K562 (cell line): Measurements from ENCODE around the gene REX1BD. TPM values are rescaled to one million over a fixed set of nuclear protein-coding genes. Genes with fewer than 3 reads are reported as not detected.

Experiments used
- ARHGAP35 ChIP-seq: fragments of 450-650 bp; IDR thresholded peaks from 2 replicates; pipeline ENCODE4 v1.6.1; 2018; ENCODE audit not compliant: partially characterized antibody
- ATF1 ChIP-seq, 2 experiments: fragments of 450-650 bp in 1 of 2; IDR thresholded peaks; 2 replicates each; pipeline ENCODE4 v1.6.1; 2016; ENCODE audit warnings: missing compliant biosample characterization in 1 of 2, missing genetic modification characterization in 1 of 2
- CHD1 ChIP-seq: fragments of 200-600 bp; sonication (generic); IDR thresholded peaks from one replicate; pipeline ENCODE4 v1.6.1; 2012; ENCODE audit warnings: mild to moderate bottlenecking, moderate library complexity, low read length, inconsistent platforms
- KDM1A ChIP-seq, 2 experiments: fragments of 450-650 bp; IDR thresholded peaks; 2 replicates each; pipeline ENCODE4 v1.6.1; 2016; ENCODE audit warnings: mild to moderate bottlenecking in 2 of 2
- LARP7 ChIP-seq: fragments of 450-650 bp; IDR thresholded peaks from 2 replicates; pipeline ENCODE4 v1.6.1; 2016
- MCM5 ChIP-seq: fragments of 450-650 bp; IDR thresholded peaks from 2 replicates; pipeline ENCODE4 v1.6.1; 2016; ENCODE audit warnings: low read depth
- POLR3A ChIP-seq: IDR thresholded peaks from 2 replicates; pipeline ENCODE4 v1.6.1; 2011; ENCODE audit warnings: borderline replicate concordance, mild to moderate bottlenecking, moderate library complexity; ENCODE audit not compliant: insufficient read length, insufficient read depth; ENCODE audit errors: extremely low read depth
- TAF1 ChIP-seq: IDR thresholded peaks from 2 replicates; pipeline ENCODE4 v1.6.1; 2011; ENCODE audit warnings: mild to moderate bottlenecking, low read length, moderate library complexity; ENCODE audit not compliant: insufficient read depth, control insufficient read depth, severe bottlenecking; ENCODE audit errors: extremely low read depth
- TAF7 ChIP-seq: fragments of 450-650 bp; IDR thresholded peaks from 2 replicates; pipeline ENCODE4 v1.6.1; 2016; ENCODE audit warnings: missing genetic modification characterization, missing compliant biosample characterization
- ZC3H4 ChIP-seq: sonication (generic); formaldehyde crosslinking; IDR thresholded peaks from 2 replicates; pipeline ENCODE4 v1.9.0; 2021; ENCODE audit warnings: missing genetic modification reagents, borderline replicate concordance
- ZNF436 ChIP-seq: fragments of 250-450, 450-650 bp; sonication (Bioruptor Pico); formaldehyde crosslinking; IDR thresholded peaks from 2 replicates; pipeline ENCODE4 v1.7.0; 2020; ENCODE audit warnings: mild to moderate bottlenecking
- ZNF583 ChIP-seq: fragments of 250-450 bp; sonication (Bioruptor Pico); IDR thresholded peaks from 2 replicates; pipeline ENCODE4 v1.4.0; 2020
- ZNF780A ChIP-seq: fragments of 250-450 bp; sonication (Bioruptor Pico); IDR thresholded peaks from 2 replicates; pipeline ENCODE4 v1.5.0; 2021; ENCODE audit warnings: mild to moderate bottlenecking
- polyA plus RNA-seq, 8 experiments: library from polyadenylated mRNA; depleted of rRNA in 4 of 8; stranded (reverse) in 5 of 8; unstranded in 3 of 8; fragments of >200 nt; fragmentation: Nextera tagmentation in 2 of 8; fragmentation: Illumina TruSeq in 1 of 8; extraction: Ambion mirVana in 2 of 8; extraction: Trizol in 1 of 8; gene quantifications; 2 replicates each; pipeline versions ENCODE4 v1.2.1 to v1.2.3, GENCODE V29; 2011 to 2014; ENCODE audit warnings: inconsistent platforms in 1 of 8, missing spikeins in 1 of 8
- total RNA-seq, 7 experiments: library from RNA; depleted of rRNA in 6 of 7; stranded (reverse); fragments of >200 nt in 6 of 7; fragmentation: Illumina TruSeq in 2 of 7; extraction: Trizol in 2 of 7; gene quantifications; 2 replicates each; pipeline versions ENCODE4 v1.2.1 to v1.2.3, GENCODE V29; 2011 to 2021; ENCODE audit warnings: low replicate concordance in 1 of 7
- TF ChIP-seq, protein P1 (sequence below): fragments of 150-350 bp; IDR thresholded peaks from 2 replicates; pipeline ENCODE4 v1.6.1; 2014; ENCODE audit warnings: low read depth, mild to moderate bottlenecking, low read length, borderline replicate concordance
- TF ChIP-seq, protein P2 (sequence below): fragments of 450-650 bp; formaldehyde crosslinking; IDR thresholded peaks from 2 replicates; pipeline ENCODE4 v1.4.0; 2022; ENCODE audit warnings: missing genetic modification characterization
- TF ChIP-seq, protein P3 (sequence below): fragments of 250-450 bp; sonication (Bioruptor Pico); IDR thresholded peaks from 2 replicates; pipeline ENCODE4 v1.4.0; 2020; ENCODE audit warnings: mild to moderate bottlenecking, moderate library complexity
- TF ChIP-seq, protein P4 (sequence below): sonication (generic); formaldehyde crosslinking; IDR thresholded peaks from 2 replicates; pipeline ENCODE4 v1.9.0; 2022; ENCODE audit warnings: mild to moderate bottlenecking, missing genetic modification reagents

The REX1BD gene
- total and polyA plus RNA-seq, 9 of the 15 experiments (the other 6 are each of a cell fraction or from before 2014, with no cell fraction given) = 1.9 to 136 (median 13.8) TPM

DNA sequence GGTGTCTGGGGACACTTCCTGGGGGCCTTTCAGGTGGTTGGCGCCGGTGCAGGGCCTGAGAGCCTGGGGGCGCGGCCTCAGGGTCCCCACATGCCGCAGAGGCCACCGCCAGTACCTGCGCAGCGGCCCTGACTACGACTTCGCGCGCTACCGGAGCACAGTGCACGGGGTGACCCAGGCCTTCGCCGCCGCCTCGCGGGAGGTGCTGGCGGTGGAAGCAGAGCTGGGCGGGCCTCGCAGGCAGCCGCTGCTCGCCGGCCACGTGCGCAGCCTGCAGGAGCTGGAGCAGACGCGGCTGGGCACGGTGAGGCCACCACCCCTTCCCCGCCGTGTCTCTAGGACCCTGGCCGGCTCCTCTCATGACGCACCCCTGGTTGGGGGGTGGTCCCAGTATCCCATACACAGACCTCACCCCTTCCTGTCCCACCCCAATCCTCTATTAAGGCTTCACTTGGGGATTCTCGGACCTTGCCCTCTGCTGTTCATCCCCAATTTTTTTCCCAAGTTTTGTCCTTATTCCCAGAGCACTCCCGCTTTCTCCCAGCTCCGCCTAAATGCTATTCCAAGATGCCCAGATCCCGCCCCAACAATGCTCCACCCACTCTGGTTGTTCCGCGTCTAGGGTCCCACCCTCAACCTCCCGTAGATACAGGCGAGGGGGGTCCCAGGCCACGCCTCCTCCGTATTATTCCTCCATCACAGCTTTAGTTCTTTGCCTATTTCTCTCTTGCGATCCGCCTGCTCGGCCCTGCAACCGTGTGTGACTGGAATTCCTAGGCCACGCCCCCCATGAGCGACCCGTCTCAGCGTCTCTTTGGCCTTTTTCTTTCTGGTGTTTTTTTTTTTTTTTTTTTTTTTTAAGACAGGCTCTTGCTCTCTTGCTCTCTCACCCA, 1.0 kb downstream of the REX1BD start (continued):
- TF ChIP-seq ZNF583 = no peak
- TF ChIP-seq, protein P1, sequence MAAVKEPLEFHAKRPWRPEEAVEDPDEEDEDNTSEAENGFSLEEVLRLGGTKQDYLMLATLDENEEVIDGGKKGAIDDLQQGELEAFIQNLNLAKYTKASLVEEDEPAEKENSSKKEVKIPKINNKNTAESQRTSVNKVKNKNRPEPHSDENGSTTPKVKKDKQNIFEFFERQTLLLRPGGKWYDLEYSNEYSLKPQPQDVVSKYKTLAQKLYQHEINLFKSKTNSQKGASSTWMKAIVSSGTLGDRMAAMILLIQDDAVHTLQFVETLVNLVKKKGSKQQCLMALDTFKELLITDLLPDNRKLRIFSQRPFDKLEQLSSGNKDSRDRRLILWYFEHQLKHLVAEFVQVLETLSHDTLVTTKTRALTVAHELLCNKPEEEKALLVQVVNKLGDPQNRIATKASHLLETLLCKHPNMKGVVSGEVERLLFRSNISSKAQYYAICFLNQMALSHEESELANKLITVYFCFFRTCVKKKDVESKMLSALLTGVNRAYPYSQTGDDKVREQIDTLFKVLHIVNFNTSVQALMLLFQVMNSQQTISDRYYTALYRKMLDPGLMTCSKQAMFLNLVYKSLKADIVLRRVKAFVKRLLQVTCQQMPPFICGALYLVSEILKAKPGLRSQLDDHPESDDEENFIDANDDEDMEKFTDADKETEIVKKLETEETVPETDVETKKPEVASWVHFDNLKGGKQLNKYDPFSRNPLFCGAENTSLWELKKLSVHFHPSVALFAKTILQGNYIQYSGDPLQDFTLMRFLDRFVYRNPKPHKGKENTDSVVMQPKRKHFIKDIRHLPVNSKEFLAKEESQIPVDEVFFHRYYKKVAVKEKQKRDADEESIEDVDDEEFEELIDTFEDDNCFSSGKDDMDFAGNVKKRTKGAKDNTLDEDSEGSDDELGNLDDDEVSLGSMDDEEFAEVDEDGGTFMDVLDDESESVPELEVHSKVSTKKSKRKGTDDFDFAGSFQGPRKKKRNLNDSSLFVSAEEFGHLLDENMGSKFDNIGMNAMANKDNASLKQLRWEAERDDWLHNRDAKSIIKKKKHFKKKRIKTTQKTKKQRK = no peak
- TF ChIP-seq ATF1 (CRISPR knock-in tag; IDR thresholded peaks at IDR 0.05) = no peak
- TF ChIP-seq ATF1 (tag; IDR thresholded peaks at IDR 0.05) = no peak
- TF ChIP-seq LARP7 = 0 out of 2 replicates have a peak, but pooled peaks have one; percentile 4
- TF ChIP-seq ZNF436 = no peak
- TF ChIP-seq CHD1 = no peak
- TF ChIP-seq, protein P2, sequence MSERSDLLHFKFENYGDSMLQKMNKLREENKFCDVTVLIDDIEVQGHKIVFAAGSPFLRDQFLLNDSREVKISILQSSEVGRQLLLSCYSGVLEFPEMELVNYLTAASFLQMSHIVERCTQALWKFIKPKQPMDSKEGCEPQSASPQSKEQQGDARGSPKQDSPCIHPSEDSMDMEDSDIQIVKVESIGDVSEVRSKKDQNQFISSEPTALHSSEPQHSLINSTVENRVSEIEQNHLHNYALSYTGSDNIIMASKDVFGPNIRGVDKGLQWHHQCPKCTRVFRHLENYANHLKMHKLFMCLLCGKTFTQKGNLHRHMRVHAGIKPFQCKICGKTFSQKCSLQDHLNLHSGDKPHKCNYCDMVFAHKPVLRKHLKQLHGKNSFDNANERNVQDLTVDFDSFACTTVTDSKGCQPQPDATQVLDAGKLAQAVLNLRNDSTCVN (CRISPR knock-in tag) = no peak
- no peak for TF ChIP-seq TAF7 (tag)
- TF ChIP-seq ZC3H4 (CRISPR knock-in tag) = no peak
- TF ChIP-seq, protein P3, sequence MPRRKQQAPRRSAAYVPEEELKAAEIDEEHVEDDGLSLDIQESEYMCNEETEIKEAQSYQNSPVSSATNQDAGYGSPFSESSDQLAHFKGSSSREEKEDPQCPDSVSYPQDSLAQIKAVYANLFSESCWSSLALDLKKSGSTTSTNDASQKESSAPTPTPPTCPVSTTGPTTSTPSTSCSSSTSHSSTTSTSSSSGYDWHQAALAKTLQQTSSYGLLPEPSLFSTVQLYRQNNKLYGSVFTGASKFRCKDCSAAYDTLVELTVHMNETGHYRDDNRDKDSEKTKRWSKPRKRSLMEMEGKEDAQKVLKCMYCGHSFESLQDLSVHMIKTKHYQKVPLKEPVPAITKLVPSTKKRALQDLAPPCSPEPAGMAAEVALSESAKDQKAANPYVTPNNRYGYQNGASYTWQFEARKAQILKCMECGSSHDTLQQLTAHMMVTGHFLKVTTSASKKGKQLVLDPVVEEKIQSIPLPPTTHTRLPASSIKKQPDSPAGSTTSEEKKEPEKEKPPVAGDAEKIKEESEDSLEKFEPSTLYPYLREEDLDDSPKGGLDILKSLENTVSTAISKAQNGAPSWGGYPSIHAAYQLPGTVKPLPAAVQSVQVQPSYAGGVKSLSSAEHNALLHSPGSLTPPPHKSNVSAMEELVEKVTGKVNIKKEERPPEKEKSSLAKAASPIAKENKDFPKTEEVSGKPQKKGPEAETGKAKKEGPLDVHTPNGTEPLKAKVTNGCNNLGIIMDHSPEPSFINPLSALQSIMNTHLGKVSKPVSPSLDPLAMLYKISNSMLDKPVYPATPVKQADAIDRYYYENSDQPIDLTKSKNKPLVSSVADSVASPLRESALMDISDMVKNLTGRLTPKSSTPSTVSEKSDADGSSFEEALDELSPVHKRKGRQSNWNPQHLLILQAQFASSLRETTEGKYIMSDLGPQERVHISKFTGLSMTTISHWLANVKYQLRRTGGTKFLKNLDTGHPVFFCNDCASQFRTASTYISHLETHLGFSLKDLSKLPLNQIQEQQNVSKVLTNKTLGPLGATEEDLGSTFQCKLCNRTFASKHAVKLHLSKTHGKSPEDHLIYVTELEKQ (CRISPR knock-in tag) = no peak
- TF ChIP-seq, protein P4, sequence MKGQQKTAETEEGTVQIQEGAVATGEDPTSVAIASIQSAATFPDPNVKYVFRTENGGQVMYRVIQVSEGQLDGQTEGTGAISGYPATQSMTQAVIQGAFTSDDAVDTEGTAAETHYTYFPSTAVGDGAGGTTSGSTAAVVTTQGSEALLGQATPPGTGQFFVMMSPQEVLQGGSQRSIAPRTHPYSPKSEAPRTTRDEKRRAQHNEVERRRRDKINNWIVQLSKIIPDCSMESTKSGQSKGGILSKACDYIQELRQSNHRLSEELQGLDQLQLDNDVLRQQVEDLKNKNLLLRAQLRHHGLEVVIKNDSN (CRISPR knock-in tag) = peak; percentile 89
- no peak for TF ChIP-seq KDM1A (IDR thresholded peaks at IDR 0.05)
- no peak for TF ChIP-seq POLR3A
- no peak for TF ChIP-seq TAF1
- no peak for TF ChIP-seq ZNF780A (CRISPR knock-in tag)
- no peak for TF ChIP-seq ARHGAP35
- TF ChIP-seq MCM5 = no peak
